ENCODE data around the gene PLPPR4.

Gene PLPPR4

DNA sequence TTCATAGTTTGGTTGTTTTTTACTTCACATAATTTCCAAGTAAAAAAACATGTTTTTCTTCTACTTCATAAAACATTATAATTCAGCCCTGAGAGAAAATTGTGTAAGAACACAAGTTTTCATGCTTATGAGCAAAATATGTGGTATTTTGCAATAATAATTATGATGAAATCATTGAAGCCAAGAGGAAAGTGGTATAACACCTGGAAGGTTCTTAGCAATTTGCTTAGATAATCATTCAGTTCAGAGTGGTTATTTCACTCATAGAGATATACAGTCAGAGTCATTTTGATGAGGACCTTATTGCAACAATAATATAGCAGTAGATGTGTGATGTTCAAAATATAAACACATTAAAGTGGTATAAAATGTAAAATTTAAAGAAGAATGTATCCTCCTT lies 94.5 kb downstream of the PLPPR4 start:
- ATAC-seq: no peak
- H3K27me3 Mint-ChIP-seq: no peaks in the 10 kb centered on the region
- no peaks in the 10 kb centered on the region for H3K4me1 Mint-ChIP-seq
- H3K9me3 Mint-ChIP-seq: peaks cover 8% of the 10 kb centered on the region
- H3K27ac Mint-ChIP-seq: no peak overlapping the region
- H3K4me3 Mint-ChIP-seq: no peak overlapping the region
- no peaks in the 10 kb centered on the region for H3K36me3 Mint-ChIP-seq

Data from stimulated activated memory B cell treated with anti-CD40 and anti-IgM and Interleukin-4, amounts not matched to agents 10 μg/mL and 1 μg/mL and 100 μg/mL, for 72 hours (primary cell).